HUDEP-2 (cell line): Measurements from ENCODE around the gene MYO5A.
A peak's percentile ranks its signal among the peaks of the same experiment; 100 is the strongest.
"Not testable (repeated sequence)": the region's sequence is repeated elsewhere in the genome, so short reads cannot be mapped to it uniquely, and the experiment has no call there.

Experiments
- DNase-seq, 76 experiments: peaks; one replicate each; lab custom pipeline; 2025; ENCODE audit not compliant: unreplicated experiment in 76 of 76; lab: John Stamatoyannopoulos, UW

Gene MYO5A

GRCh38 chr15:52509500-52510245 is 19.0 kb downstream of the MYO5A start:
- no peak for DNase-seq

GRCh38 chr15:52506549-52506948 is 22.1 kb downstream of the MYO5A start:
- DNase-seq = no peak

GRCh38 chr15:52505151-52505550 is 23.5 kb downstream of the MYO5A start:
- no peak for DNase-seq

DNA sequence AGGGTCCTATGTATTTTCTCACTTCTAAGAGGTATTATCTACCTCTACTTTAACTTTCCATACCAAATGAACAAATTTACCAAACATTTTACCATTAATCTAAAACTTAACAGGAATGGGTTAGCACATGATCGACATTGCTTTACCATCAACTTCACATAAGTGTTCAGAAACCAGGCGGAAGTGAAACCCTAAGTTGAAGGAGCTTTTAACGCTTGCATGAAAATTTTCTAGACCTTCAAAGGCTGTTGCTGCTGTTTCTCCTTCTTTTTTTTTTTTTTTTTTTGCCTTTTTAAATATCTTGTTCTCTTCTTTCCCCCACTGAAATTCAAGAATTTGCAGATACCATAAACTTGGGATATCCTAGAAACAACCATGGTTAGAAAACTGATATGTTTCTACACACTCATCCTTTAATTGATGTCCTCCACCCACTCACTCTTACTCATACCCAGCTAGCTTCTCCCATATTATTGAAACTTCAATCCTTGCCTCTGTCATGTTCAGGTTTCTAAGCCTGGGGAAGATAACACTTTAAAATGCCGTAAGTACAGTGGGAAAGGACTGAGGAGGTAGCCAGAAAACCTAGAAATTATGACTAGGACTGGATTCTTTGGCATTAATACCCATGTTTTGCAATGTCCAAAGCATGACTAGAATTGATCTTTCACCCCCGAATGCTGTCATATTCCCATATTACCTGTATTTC is 24.7 kb downstream of the MYO5A start:
- DNase-seq = no peak

- no peak for DNase-seq
These were observed 26.1 kb downstream of the MYO5A start for GRCh38 chr15:52502608-52503007.

DNA sequence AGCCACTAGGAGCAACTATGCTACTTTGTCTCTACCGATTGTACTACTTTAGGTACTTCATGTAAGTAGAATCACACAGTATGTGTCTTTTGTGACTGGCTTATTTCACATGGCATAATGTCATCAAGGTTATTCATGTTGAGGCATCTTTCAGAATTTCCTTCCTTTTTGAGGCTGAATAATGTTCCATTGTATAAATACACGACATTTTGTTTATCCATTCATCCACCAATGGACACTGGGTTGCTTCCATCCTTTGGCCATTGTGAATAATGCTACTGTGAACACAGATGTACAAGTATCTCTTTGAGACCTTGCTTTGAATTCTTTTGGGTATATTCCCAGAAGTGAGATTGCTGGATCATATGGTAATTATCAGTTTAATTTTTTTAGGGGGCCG is 29.2 kb downstream of the MYO5A start:
- no peak for DNase-seq

GRCh38 chr15:52498706-52499105 is 30.0 kb downstream of the MYO5A start:
- DNase-seq = no peak

DNA sequence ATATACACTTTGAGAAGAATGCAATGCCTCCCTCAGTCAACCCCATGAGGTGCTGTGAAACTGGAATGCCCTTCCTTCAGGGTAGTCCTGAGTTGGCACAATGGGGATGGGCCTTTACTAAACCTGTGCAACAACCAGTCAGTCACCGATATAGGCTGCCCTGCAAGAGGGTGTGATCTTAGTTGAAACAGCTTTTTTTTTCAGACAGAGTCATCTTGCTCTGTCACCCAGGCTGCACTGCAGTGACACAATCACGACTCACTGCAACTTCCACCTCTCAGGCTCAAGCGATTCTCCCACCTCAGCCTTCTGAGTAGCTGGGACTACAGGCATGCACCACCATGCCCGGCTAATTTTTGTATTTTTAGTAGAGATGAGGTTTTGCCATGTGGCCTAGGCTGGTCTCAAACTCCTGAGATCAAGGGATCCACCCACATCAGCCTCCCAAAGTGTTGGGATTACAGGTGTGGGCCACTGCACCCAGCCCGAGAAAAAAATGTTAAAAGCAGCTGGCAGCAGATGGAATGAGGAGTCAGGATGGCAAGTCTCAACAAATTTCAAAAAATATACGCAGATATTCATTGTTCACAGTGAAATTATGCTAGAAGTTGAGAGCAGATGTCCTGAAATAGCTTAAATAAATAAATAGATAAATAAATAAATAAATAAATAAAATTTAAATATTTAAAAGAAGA is 31.8 kb downstream of the MYO5A start:
- no peak for DNase-seq

- no peak for DNase-seq
These were observed 32.5 kb downstream of the MYO5A start for GRCh38 chr15:52496175-52496574.

DNA sequence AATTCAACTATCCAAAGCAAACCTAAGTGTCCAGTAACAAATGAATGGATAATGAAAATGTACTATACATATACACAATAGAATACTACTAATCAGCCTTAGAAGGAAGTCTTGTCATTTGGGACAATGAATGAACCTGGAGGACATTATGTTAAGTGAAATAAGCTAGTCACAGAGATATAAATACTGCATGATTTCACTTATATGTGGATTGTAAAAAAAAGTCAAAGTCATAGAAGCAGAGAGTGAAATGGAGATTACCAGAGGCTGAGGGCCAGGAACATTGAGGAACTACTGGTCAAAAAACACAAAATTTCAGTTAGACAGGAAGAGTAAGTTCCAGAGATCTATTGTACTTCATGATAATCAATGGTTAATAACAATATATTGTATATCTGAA is 33.6 kb downstream of the MYO5A start:
- no peak for DNase-seq

- DNase-seq = no peak
These were observed 34.7 kb downstream of the MYO5A start for GRCh38 chr15:52493968-52494367.

GRCh38 chr15:52492132-52492531 is 36.5 kb downstream of the MYO5A start:
- DNase-seq = no peak

GRCh38 chr15:52491472-52491871 is 37.2 kb downstream of the MYO5A start:
- no peak for DNase-seq

GRCh38 chr15:52489430-52489829 is 39.2 kb downstream of the MYO5A start:
- not testable (repeated sequence) for DNase-seq

DNA sequence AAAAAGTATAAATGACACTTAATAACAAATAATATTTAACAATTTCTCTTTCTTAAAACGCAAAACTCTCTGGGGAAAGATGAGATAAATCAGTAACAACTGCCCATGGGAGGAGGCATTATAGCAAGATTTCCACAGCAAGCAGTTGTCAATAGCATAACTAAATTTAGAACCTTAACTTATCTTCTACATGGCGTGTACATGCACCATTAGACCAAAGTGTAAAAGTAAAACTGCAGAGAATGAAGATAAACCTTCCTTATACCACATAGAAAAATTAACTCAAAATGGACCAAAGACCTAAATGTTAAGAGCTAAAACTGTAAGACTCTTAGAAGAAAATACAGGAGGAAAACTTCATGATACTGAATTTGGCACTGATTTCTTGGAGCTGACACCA is 39.9 kb downstream of the MYO5A start:
- DNase-seq = no peak

- no peak for DNase-seq
These were observed 42.4 kb downstream of the MYO5A start for GRCh38 chr15:52486003-52486996.

DNA sequence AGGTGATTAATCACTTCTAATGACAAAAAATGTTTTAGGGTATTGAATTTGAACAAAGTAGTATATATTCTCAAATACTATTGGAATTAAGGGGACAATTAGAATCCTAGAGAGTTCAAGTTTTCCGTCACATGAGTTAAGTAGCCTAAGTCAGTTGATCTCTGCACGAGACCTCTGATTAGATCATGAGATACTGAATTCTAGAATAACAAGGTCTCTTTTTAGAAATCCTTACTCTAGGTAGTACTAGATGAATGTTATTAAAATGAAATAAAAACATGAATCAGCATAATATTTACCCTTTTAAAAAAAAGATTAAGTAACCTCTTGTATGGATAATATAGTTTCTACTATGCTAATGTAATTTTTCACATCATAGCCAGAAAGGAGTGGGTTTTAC is 43.4 kb downstream of the MYO5A start:
- no peak for DNase-seq

DNA sequence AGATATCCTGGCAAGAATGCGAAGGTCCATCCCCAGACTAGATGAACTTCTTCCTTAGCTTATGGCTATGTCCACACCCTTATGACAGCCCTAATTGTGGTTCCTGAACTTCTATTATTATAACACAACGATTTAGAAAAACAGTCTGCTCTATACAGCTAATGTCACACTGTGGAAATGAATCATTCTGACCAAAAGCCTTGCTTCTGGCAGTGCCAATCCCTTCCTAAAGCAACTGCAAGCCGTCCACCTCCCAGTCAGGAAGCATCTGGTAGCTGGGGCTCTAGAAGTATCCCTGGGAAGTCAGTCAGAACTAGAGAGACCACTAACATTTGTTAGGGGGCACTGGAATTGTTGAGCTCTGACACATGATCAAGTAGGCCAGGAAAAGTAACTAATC is 45.0 kb downstream of the MYO5A start:
- DNase-seq = no peak

DNA sequence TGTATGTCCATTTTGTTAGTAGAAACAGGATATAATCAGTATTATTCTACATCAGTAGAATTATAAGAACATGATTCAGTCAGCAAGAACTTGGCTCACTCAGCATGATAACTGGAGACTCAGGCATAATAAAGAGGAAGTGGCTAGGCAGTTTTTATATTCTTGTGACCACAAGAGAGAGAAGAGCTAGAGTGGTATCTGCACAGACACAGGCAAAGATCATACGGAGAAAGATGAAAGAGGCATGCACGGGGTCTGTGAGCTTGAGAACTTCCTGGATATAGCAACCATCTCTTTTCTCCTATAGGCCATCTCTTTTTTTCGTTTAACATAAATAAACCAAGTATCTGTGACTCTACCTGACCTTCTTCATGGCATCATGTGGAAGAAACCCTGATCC is 46.8 kb downstream of the MYO5A start:
- DNase-seq = peak in 5 of 76 experiments; percentile 1 to 21 (median 15)

DNA sequence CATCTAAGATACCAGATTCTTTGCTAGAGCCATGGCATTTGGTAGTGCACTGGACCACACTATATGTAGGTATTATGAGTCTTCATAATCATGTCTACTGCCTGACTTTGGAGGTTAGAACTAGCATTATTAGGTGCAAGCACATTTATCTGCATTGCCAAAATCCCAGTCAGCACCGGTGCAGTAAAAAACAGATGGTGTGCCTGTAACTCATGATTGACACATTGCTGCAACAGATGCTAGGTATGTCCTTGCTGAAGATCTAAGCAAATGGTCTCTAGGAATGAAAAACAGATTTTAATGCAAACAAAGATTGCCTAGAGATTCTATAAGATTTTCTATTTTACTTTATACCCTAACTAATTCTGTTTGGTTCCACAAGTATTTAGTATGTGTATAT is 47.7 kb downstream of the MYO5A start:
- no peak for DNase-seq

- no peak for DNase-seq
These were observed 62.0 kb downstream of the MYO5A start for GRCh38 chr15:52466716-52467115.
